ENCODE results near the gene FERMT2.

Gene FERMT2

GRCh38 chr14:52860209-52860608 lies 90.6 kb downstream of the FERMT2 start:
- DNase-seq: no peak

- DNase-seq: no peak
Observed at GRCh38 chr14:52856139-52856538, 94.7 kb downstream of the FERMT2 start.

DNA sequence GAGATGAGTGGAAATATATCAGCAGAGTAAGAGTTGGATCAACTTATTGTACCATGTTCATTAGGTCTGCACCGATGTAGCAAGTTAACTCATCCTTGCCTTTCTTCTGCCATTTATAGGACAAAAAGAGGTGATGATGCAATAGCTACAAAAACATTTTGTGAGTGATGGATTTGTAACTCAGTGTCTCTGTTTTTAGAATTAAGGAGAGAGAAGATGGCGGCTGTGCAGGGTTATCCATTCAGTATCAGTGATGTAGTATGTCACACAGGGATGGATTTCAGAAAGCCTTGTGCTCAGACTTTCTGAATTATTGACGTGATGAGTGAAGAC lies 97.4 kb downstream of the FERMT2 start:
- DNase-seq: no peak

GRCh38 chr14:52852810-52853521 lies 97.9 kb downstream of the FERMT2 start:
- no peak for DNase-seq

- no peak for DNase-seq
Observed at GRCh38 chr14:52850451-52850909, 100.4 kb downstream of the FERMT2 start.

DNA sequence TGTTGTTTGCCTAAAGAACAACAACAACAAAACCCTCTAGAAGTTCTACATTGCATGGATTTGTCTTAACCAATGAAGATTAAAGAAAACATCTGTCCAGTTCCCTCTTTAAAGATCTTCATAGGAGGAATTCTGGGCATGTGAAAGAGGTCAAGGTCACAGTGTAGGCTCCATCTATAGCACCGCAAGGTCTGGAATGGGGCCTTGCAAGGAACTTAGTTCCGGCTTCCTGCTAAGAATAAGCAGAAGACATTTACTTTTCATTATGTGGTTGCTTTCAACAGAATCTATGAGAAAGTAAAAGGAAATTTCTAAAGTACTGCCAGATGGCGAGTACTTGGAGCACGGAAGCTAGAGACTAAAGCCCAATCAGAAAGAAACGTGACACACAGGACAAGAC lies 102.2 kb downstream of the FERMT2 start:
- no peak for DNase-seq

DNA sequence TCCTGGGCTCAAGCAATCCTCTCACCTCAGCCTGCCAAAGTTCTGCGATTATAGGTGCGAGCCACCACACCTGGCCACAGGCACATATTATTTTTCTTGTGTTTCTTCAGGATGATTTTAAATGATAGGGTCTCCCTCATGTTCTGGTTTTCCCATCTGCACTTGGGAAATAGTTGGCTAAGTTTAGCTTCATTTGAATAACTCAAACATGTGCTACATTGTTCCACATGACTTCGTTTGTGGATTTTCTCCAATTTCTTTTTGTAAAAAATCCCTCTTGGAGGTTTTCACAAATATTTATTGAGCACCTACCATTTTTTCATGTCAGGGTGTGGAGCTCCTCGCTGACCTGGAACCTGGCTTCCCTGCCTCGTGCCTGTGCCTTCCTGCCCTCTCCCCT lies 104.3 kb downstream of the FERMT2 start:
- no peak for DNase-seq

DNA sequence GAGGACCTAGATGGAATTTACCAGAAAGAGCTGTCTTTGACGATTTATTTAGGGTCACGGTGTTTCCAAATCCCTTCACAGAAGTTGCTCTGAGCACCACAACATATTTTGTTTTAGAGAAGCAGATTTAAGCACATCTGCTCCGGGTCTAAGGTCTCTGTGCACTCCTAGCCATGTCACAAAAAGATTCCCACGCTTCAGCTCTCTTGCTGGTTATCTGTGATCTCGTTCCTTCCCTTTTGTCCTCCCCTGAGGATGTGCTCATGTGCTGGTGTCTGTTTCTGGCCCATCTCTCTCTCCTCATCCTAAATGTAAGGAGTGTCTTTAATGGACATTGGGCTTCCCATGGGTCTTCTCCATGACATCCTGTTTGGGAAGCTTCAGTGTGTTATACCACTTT lies 105.8 kb downstream of the FERMT2 start:
- no peak for DNase-seq

GRCh38 chr14:52844262-52845060 lies 106.4 kb downstream of the FERMT2 start:
- DNase-seq: no peak

GRCh38 chr14:52840877-52841276 lies 110.0 kb downstream of the FERMT2 start:
- DNase-seq: no peak

DNA sequence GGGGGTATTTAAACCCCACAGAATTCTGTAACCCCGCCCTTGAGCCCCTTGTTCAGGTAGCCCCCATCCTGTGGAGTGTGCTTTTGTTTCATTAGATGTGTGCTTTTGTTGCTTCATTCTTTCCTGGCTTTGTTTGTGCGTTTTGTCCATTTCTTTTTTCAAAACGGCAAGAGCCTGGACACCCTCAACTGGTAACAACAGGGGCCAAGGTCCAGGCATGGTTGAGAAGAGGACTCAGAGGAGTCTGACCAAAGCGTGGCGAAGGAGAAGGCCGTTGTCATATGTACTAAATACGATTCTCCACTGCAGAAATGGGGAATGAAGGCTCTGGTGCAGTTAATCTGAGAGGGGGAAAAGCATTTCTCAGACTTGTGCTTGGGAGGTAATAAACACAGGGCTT lies 113.4 kb downstream of the FERMT2 start:
- no peak for DNase-seq

GRCh38 chr14:52836063-52836462 lies 114.8 kb downstream of the FERMT2 start:
- no peak for DNase-seq

DNA sequence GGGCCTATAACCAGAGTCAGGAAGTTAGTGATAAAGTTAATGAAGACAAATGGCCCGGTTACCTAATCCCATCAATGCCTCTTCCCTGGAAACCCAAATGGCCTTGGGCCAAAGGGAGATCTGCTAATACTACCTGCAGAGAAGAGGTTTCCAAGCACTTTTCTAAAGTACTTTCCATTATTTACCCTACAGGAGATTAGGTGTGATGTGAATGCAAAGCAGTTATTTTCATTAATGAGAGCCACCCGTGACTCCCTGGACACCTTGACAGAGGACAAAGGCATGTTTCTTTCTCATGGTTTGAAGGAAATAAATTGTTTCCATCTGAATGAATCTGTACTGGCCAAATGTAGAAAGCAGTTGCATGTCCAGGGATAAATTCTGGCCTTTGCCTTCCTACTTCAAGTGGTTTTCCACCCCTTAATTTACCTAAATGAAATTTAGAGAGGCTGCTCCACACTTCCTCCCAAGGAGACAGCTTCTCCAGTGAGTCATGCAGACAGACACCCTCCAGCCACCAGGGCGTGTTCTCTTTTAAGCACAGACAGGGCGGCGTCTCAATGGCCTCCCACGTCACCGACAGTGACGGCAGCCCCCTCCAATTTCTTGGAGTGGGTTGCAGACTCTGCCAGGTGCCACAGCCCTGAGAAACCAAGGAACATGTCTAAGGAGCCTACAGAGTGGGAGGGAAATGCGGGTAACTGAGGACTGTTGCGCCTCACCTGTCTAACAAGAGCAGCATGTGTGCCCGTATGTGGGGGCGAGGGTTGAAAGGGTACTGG lies 115.5 kb downstream of the FERMT2 start:
- DNase-seq: no peak

GRCh38 chr14:52834440-52834842 lies 116.4 kb downstream of the FERMT2 start:
- no peak for DNase-seq

DNA sequence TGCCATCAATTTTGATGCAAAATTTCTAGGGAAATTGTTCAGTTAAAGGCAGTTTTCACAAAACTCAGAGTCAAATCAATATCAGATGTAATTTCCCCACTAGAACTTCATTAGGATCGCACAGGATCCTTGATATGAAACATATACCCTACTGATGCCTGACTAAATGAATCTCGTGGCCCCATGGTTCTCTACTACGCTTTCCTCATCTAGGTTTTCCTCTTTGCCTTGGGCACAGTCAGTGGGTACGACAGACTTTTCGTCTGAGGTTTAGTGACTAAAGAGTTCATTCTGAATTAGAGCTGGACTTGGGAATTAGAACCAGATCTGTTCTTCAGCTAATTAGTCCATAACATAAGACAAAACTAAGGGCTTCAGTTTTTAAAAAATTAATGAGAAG lies 117.0 kb downstream of the FERMT2 start:
- no peak for DNase-seq

- DNase-seq: no peak
Observed at GRCh38 chr14:52829527-52830185, 121.2 kb downstream of the FERMT2 start.

GRCh38 chr14:52827426-52827825 lies 123.4 kb downstream of the FERMT2 start:
- DNase-seq: no peak

GRCh38 chr14:52825085-52825484 lies 125.8 kb downstream of the FERMT2 start:
- no peak for DNase-seq

GRCh38 chr14:52824462-52824861 lies 126.4 kb downstream of the FERMT2 start:
- no peak for DNase-seq

GRCh38 chr14:52821805-52822250 lies 129.0 kb downstream of the FERMT2 start:
- no peak for DNase-seq

GRCh38 chr14:52808101-52808500 lies 142.7 kb downstream of the FERMT2 start:
- DNase-seq: no peak
